GM19025 (cell line): ENCODE results near the gene MYO16.
A peak's percentile ranks its signal among the peaks of the same experiment; 100 is the strongest.

Experiments used
- ATAC-seq: cut with Tn5 transposase; IDR thresholded peaks from one replicate; pipeline ENCODE4 v1.9.1; 2021; ENCODE audit warnings: mild to moderate bottlenecking, low read depth, moderate library complexity; ENCODE audit not compliant: unreplicated experiment

The MYO16 gene

DNA sequence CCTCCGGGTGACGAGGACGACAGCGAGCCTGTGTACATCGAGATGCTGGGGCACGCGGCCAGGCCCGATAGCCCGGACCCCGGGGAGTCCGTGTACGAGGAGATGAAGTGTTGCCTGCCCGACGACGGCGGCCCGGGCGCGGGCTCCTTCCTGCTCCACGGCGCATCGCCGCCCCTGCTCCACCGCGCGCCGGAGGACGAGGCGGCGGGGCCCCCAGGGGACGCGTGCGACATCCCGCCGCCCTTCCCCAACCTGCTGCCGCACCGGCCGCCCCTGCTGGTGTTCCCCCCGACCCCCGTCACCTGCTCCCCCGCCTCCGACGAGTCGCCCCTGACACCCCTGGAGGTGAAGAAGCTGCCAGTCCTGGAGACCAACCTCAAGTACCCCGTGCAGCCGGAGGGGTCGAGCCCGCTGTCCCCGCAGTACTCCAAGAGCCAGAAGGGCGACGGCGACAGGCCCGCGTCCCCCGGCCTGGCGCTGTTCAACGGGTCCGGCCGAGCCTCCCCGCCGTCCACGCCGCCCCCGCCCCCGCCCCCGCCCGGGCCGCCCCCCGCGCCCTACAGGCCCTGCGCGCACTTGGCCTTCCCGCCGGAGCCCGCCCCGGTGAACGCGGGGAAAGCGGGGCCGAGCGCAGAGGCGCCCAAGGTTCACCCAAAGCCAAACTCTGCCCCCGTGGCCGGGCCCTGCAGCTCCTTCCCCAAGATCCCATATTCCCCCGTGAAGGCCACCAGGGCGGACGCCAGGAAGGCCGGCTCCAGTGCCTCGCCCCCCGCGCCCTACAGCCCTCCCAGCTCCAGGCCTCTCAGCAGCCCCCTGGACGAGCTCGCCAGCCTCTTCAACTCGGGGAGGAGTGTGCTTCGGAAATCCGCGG lies 511.3 kb downstream of the MYO16 start:
- no peak for ATAC-seq

DNA sequence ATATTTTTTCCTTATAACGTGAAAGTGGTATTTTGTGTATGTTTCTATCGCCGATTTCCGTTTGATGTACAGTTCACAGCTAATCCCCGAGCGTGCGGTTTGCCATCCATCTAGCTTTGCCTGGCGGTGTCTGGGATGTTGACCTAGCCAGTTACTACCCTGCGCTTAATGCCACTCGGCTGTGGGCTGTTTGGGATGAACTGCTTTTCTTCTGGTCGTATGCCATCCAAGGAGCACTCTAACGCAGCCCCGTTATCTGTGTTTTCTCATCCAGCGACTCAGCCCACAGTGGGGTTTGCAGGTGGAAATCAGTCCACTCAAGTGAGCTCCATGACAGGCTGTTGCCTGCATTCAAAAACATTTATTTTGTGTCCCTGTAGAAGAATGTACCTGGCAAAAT lies 512.3 kb downstream of the MYO16 start:
- no peak for ATAC-seq

DNA sequence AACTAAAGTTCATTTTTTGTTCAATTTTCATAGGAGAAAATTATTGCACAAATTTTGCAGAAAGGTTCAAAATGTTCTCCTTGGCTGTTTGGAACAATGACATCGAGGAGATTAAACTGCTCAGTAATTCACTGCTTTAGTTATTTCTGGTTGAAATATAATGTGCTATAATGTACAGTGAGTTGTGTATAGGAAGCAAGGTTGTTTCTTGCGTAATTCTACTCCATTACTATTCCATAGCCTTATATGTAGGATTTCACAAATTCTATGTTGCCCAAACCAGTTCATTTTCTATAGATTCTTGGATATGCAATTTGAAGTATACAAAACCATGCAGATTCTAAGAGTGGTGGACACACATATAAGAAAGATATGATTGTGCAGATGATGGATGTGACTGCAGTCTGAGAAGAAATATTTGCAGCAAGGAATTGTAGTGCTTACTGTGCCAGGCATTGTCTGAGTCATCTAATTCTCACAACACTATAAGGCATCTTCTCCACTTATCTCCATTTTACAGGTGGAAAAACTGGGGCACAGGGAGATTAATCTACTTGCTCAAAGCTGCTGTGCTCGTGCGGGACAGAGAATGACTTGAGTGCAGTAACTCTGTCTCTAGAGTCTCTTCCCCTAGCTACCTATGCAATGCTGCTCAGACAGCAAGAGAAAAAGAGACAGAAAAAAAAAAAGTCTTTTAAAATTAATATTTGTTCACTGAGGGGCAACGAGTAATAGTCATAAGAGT lies 515.5 kb downstream of the MYO16 start:
- no peak for ATAC-seq

DNA sequence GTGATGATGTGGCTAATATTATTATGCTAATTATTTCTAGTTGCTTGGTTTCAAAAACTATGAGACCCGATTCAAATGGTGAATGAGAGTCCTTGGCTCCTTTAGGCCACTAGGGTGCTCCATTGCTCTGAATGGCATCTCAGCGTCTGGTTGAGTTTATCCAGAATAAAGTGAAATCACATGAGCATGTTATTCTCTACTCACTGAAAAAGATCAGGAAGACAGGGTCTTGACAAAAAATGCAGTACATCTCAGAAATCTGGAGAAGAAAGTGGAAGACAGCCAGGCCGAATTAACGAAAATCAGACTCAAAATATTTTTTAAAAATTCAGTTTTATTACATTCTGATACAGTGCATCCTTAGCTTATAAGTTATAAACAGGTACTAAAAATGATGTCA lies 516.2 kb downstream of the MYO16 start:
- peak; percentile 83 for ATAC-seq

DNA sequence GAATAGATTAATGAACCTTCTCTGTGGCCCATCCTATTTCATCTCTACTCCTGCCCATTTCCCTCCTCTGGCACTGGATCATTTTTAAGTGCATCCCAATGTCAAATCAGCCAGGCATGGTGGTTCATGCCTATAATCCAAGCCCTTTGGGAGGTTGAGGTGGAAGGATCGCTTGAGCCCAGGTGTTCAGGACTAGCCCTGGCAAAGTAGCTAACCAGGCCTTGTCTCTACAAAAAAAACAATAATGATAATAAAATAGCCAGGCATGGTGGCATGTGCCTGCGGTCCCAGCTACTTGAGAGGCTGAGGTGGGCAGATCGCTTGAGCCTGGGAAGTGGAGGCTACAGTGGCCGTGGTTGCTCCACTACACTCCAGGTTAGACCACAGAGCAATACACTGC lies 517.0 kb downstream of the MYO16 start:
- ATAC-seq = no peak

DNA sequence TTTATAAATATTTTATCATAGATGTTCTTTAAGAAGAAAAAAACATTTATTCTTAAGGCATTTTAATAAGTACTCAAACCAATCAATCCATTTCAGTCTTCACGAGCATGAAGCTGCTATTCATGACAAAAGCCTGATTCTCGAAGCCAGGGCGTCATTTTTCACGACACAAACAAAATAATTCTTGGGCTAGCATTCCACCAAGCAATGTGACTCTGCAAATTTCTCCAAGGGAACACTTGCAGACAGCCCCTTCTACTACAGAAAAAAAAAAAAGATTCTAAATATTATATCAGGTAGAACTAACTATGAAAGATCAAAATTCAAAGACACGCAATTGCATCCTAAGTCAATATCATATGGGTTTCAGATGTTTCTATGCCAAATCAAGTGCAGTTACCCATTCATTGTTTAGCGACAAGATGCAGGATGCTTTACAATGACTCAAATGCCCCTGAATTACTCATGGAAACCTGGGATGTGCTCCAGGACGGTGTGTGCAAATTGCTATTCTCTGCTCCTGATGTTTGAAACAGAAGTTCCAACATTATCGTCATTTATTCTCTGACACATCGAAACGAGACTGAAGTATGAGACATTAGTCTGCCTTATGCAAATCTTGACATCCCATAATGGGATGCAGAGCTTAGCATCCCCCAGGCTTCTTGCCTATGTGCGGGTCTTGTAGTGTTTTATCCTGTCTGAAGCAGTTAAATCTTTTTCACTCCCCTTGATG lies 517.7 kb downstream of the MYO16 start:
- no peak for ATAC-seq

DNA sequence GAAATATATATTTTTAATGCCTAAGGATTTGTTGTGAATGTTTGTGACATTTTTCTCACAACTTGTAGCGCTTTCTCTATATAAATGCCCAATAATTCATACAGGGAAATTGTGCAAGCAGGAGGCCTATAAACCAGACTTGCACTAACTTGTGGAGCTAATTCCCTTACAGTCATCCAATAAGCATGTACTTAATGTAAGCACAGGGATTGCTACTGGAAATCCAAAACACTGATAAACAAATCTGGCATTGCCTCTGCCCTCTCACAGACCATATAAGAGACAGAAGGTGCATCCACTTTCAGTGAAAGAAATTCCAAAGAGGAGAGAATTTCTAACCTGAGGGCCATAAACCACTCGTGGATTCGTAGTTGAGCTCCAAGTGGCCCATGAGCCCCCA lies 518.8 kb downstream of the MYO16 start:
- no peak for ATAC-seq

DNA sequence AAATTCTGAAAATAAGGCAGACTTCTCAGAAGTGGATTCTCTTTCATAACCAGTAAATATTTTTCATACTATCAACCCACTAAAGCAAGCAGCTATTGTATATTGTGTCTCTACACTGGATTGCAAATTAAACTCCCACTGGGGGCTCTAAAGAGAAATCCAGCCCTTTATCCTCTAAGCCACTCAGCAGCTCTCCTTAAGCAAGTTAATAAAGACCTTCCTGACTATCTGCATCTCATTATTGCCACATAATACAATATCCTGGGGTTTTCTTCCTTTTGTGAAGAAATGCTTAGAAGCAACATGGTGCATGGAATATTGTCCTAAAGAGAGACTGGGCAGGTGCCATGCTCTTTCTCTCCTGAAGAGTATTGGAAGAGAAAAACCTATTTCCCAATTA lies 521.3 kb downstream of the MYO16 start:
- ATAC-seq = no peak

DNA sequence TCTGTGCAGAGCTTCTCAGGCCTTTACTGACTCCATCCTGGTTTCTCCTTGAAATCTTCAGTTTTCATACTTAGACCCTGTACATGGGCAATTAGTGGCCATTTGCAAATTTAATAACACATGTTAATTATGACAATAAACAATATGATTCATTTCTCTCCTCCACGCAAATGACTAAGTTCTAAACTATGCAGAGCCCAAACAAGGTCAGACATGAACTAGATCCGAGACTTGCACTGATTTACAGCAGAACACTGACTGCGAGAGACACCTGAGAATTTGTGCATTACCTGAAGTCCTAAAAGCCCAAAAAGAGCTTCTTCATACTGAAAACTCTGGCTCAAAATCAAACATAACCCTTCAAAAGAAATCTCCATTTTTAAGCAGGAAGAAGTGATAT lies 521.8 kb downstream of the MYO16 start:
- ATAC-seq = no peak

DNA sequence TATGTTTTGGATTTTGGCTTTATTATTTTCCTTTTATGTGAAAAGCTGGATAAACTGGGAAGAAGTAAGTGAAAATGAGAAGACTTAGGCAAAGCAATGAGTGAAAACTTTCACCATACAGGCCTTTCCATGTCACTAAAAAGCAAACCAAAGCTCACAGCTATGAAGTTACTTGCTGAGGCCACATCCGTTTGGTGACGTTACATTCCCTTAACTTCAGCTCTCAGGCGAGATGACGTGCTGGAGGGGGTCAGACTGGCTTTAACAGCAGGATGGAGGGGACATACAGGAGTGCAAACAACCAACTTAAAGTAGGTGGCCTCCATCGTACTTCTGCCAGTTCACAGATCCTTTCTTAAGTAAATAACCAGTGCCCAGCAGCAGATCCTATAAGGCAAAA lies 522.3 kb downstream of the MYO16 start:
- ATAC-seq = no peak

DNA sequence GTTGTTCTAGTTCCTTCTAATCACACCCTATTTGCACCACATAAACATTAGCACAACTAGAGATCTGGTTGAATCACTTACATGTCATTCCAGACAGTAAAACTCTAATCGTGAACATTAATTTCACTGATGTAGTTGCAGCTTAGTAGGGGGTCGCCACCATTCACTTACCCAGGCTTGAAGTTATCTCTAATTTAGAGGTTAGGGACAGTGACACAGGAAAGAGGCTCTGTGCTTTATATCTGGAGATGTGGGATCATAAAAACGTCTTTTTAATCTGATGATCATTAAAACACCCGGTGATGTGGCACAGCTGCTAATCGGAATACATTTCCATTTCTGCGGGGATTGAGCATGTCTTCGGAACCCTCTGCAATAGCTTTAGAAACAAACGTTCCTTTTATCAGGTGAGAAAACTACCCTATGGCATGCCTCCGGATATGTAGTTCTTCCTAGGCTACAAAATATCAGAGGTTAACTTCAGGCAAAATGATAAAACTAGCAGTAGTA lies 523.0 kb downstream of the MYO16 start:
- no peak for ATAC-seq

DNA sequence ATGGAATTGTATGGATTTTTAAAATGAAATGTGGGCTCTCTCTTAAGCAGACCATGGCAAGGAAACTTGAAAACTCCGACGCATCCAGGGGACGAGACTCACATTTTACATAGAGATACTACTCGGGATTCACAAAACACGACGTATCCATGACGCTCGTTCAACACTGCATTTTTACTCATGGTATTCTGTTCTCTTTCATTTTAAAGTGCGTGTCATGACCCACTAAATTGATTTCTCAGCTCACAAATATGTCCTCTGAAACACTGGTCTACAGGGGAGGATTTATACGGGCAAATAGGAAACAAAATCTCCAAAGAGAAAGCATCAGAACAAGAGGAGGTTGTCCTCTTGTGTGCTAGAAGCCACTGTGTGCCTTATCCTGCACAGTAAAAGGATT lies 523.5 kb downstream of the MYO16 start:
- no peak for ATAC-seq

DNA sequence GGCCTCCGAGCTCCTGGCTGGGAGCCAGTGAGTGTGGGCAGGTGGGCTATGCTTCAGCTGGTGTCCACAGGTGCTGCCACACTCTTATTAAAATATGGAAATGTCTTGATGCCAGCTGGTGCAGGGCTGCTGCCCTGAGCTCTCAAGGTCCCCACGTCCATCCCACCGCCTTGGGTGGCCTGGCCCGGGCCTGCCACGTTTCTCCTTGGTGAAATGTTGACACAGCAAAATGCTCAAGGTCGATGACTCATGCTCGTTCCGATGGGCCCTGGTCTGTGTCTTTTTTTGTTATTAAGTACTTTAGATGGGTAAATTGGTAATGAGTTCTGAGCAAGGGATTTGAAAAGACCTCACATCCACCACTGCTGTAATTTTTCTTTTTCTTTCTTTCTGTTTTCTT lies 524.7 kb downstream of the MYO16 start:
- ATAC-seq = no peak

DNA sequence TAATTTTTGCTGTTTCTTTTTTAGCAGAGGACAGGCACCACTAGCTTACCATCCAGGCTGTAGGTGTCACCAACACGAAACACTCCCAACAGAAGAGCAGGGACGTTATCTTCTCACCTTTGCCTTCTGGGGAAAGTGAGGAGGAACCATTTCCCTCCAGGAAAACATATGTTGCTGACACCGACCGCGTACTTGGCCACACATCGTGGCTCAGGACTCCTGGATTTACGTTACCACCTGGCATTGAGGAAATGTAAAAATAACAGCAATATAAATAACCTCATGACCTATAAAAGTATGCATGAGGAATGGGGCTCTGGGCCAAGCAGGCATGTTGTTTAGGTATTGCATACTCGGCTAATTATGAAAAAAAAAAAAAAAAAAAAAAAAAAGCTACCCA lies 525.1 kb downstream of the MYO16 start:
- no peak for ATAC-seq

DNA sequence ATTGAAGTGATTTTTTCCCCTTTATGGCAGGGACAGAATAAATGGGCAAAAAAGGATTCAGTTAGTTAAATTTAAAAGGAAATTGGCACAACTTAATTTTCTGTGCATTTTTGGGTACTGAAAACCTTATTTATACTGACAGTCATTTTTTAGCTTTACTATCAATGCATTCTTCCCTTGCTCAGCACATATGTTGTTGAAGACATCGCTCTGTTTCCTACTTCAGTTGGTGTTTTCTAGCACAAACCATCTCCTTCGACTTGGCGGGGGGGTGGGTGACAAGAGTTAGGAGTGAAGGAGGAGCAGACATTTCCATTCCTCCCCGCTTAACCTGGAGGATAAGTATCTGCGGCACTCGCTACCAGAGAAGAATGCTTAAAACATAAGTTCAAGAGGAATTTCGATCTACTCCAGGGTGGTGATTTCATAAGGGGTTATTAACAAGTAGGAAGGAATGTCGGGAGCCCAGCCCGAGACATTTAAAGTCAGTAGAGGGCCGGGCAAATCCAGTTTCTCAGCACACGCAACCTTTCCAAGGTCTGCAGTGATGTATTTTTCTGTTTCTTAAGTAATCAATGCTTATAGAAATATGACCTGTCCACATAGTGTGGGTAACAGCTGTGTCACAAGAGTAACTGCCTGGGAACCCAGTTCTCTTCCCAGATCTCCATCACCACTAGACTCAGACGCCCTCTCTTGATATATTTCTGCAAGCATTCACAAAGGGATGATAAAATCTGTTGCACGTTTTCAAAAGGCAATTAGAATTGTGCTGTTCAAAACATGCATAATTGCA lies 525.8 kb downstream of the MYO16 start:
- no peak for ATAC-seq

DNA sequence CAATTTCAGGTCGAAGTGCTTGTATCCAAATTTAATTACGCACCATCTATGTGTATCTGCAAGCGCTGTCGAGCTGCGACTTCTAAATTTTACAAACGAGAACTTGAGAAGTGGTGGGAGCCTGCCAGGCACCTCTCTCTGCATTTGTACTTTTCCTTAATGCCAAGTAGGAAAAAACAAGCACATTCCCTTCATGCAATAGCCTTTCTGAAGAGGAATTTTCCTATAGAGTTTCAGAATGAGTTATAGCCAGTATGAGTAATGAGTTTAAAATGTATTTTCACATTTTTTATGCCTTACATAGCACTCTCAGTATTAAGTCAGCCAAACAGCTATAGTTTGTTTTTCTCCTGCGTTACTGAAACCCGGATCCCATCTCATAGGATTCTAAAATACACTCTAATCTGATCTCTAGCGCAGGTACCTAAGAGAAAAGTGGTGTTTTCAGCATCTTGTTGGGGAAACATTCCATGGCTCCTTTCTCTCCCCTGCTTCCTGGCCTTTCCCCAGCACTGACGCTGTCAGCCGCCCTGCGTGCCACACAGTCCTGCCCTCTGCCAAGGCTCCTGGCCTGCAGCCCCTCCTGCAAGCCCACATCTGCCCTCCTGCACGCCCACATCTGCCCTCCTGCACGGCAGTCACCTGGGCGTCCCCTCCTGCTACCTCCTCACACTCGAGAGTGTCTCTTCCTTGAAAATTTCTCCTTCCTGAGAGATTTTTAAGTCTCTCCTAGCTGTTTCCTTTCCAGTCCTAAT lies 526.9 kb downstream of the MYO16 start:
- no peak for ATAC-seq

DNA sequence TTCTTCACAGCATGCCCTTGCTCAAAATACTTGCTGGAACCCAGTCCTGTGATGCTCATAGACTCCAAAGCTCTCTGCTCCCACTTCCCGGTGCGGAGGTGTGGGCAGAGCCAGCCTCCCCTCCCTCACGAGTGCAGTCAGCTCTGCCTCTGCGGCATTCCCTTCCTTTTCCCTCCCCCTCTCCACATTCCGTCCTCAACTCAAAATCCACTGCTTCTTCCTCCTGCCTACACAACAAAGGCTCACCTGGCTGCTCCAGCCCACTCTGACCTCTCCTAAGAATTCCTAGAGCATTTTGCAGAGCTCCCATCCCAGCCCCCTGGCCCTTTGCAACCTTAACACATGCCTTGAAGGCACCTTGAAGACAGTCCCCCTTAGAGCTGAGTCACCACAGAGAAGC lies 527.9 kb downstream of the MYO16 start:
- no peak for ATAC-seq

DNA sequence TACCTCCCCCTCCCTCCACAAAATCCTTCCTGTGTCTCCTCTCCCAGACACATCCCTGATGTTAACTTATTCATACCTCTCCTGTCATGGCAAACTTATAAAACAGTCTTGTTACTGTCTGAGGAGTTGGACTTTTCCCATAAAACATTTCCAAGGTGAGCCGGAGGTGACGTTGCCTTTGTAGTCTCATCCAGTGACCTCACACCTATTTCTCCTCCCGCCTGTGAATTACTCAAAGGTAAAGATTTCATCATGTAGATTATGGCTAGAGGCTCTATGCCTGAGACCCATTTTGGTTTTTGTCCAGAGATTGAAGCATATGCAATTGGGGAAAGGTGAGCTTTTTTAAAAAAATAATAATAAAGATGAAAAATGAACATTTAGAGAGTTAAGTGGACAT lies 529.0 kb downstream of the MYO16 start:
- no peak for ATAC-seq

DNA sequence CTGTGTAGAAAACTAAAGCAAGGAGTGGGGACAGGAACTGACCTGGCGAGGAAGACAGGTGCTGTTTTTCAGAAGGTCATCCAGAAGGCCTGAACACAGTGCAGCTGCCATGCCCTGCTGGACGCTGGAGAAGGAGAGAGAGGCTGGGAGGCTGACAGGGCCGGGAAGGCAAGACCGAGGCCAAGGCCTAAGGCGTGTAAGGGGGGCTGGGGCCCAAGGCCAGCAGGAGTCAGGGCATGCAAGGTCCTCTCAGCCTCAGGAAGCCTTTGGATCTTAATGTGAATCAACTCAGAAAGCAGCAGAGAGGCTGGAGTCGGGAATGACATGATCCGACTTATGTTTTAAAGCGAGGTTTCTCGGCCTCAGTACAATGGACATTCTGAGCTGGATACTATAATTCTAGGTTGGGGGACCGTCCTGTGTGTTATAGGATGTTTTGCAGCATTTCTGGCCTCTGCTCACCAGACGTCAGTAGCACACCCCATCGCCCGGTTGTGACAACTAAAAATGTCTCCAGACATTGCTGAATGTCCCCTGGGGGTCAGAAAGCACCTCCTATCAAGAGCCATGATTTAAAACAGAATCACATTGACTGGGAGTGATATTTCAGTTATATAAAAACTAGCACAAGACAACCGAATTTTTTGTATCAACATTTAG lies 530.4 kb downstream of the MYO16 start:
- no peak for ATAC-seq
